H9 (cell line): ENCODE measurements around the gene SERPINB5. TPM values are rescaled to one million over a fixed set of nuclear protein-coding genes. Genes with fewer than 3 reads are reported as not detected.

Experiments
- DNase-seq: peaks from one replicate; pipeline ENCODE4 v3.0.0-alpha.2; 2017
- H2AFZ ChIP-seq: one replicate; pipeline ENCODE4 v1.6.1; 2013; ENCODE audit warnings: mild to moderate bottlenecking, low read length, control low read depth, moderate library complexity
- H2AK5ac ChIP-seq: 2 replicates; pipeline ENCODE4 v1.6.1; 2013; ENCODE audit warnings: low read length, control low read depth, mixed read lengths; ENCODE audit not compliant: insufficient read length
- H2BK120ac ChIP-seq: one replicate; pipeline ENCODE4 v1.6.1; 2013; ENCODE audit warnings: low read depth, mild to moderate bottlenecking, low read length, control low read depth, inconsistent platforms; ENCODE audit not compliant: poor library complexity, severe bottlenecking
- H2BK12ac ChIP-seq: 2 replicates; pipeline ENCODE4 v1.6.1; 2013; ENCODE audit warnings: low read length, control low read depth, mixed read lengths, low read depth; ENCODE audit not compliant: insufficient read length
- H2BK15ac ChIP-seq: 2 replicates; pipeline ENCODE4 v1.6.1; 2013; ENCODE audit warnings: low read depth, low read length, control low read depth
- H2BK20ac ChIP-seq: one replicate; pipeline ENCODE4 v1.6.1; 2013; ENCODE audit warnings: low read depth, mild to moderate bottlenecking, low read length, control low read depth, inconsistent platforms; ENCODE audit not compliant: poor library complexity, severe bottlenecking
- H2BK5ac ChIP-seq: 2 replicates; pipeline ENCODE4 v1.6.1; 2013; ENCODE audit warnings: low read length, control low read depth, mixed read lengths; ENCODE audit not compliant: insufficient read length
- H3K14ac ChIP-seq: 2 replicates; pipeline ENCODE4 v1.6.1; 2013; ENCODE audit warnings: low read length, control low read depth; ENCODE audit not compliant: insufficient read depth
- H3K18ac ChIP-seq: 2 replicates; pipeline ENCODE4 v1.6.1; 2013; ENCODE audit warnings: low read depth, mild to moderate bottlenecking, mixed read lengths, low read length, control low read depth; ENCODE audit not compliant: insufficient read length
- H3K23ac ChIP-seq: 2 replicates; pipeline ENCODE4 v1.6.1; 2013; ENCODE audit warnings: low read length, control low read depth, mixed read lengths, low read depth; ENCODE audit not compliant: insufficient read length
- H3K23me2 ChIP-seq: 2 replicates; pipeline ENCODE4 v1.6.1; 2013; ENCODE audit warnings: low read depth, mild to moderate bottlenecking, mixed read lengths, low read length, control low read depth; ENCODE audit not compliant: insufficient read length, poor library complexity, severe bottlenecking
- H3K27ac ChIP-seq: 2 replicates; pipeline ENCODE4 v1.5.1; 2013; ENCODE audit warnings: low read length, control low read depth, mixed read lengths, low read depth; ENCODE audit not compliant: insufficient read length
- H3K27me3 ChIP-seq: 2 replicates; pipeline ENCODE4 v1.6.1; 2013; ENCODE audit warnings: low read length, control low read depth, inconsistent platforms; ENCODE audit not compliant: insufficient read depth
- H3K4ac ChIP-seq: 2 replicates; pipeline ENCODE4 v1.6.1; 2013; ENCODE audit warnings: low read depth, mild to moderate bottlenecking, control low read depth, inconsistent platforms, low read length, moderate library complexity
- H3K4me1 ChIP-seq: 2 replicates; pipeline ENCODE4 v1.6.1; 2013; ENCODE audit warnings: low read length, control low read depth, inconsistent platforms; ENCODE audit not compliant: insufficient read depth
- H3K4me2 ChIP-seq: 2 replicates; pipeline ENCODE4 v1.6.1; 2013; ENCODE audit warnings: low read length, control low read depth, mixed read lengths; ENCODE audit not compliant: insufficient read length, insufficient read depth
- H3K56ac ChIP-seq: 2 replicates; pipeline ENCODE4 v1.6.1; 2013; ENCODE audit warnings: low read depth, mild to moderate bottlenecking, mixed read lengths, low read length, control low read depth; ENCODE audit not compliant: insufficient read length
- H3K79me1 ChIP-seq: 2 replicates; pipeline ENCODE4 v1.6.1; 2013; ENCODE audit warnings: low read depth, mild to moderate bottlenecking, moderate library complexity, low read length, control low read depth, inconsistent platforms; ENCODE audit not compliant: insufficient read depth, poor library complexity, severe bottlenecking
- H3K79me2 ChIP-seq: 2 replicates; pipeline ENCODE4 v1.6.1; 2013; ENCODE audit warnings: low read length, control low read depth, inconsistent platforms; ENCODE audit not compliant: insufficient read depth
- H3K9ac ChIP-seq: 2 replicates; pipeline ENCODE4 v1.6.1; 2013; ENCODE audit warnings: low read length, control low read depth, mixed read lengths; ENCODE audit not compliant: insufficient read length; ENCODE audit errors: extremely low read depth
- H3K9me3 ChIP-seq: one replicate; pipeline ENCODE4 v1.6.1; 2013; ENCODE audit warnings: low read depth, low read length, inconsistent platforms; ENCODE audit not compliant: control insufficient read depth
- H3T11ph ChIP-seq: one replicate; pipeline ENCODE4 v1.6.1; 2013; ENCODE audit warnings: mild to moderate bottlenecking, low read length, control low read depth, inconsistent platforms
- H4K20me1 ChIP-seq: one replicate; pipeline ENCODE4 v1.6.1; 2013; ENCODE audit not compliant: control insufficient read depth, insufficient read length, insufficient read depth
- H4K5ac ChIP-seq: 2 replicates; pipeline ENCODE4 v1.6.1; 2013; ENCODE audit warnings: low read depth, mild to moderate bottlenecking, mixed read lengths, low read length, control low read depth; ENCODE audit not compliant: insufficient read length
- H4K8ac ChIP-seq: replicated peaks from 2 replicates; pipeline ENCODE4 v1.6.1; 2013; ENCODE audit warnings: low read length, control low read depth, mixed read lengths, low read depth; ENCODE audit not compliant: insufficient read length
- H4K91ac ChIP-seq: 2 replicates; pipeline ENCODE4 v1.6.1; 2013; ENCODE audit warnings: low read depth, mild to moderate bottlenecking, moderate library complexity, mixed read lengths, low read length, control low read depth; ENCODE audit not compliant: insufficient read length
- H3K27ac Mint-ChIP-seq, 3 experiments: 2 replicates in 2 of 3; 3 replicates in 1 of 3; pipeline ENCODE4 v1.8.0; 2020 to 2021; ENCODE audit warnings: mixed read lengths in 3 of 3, mild to moderate bottlenecking in 1 of 3, moderate library complexity in 1 of 3
- H3K27me3 Mint-ChIP-seq: 2 replicates; pipeline ENCODE4 v1.8.0; 2021; ENCODE audit warnings: low read depth, mild to moderate bottlenecking, moderate library complexity, mixed read lengths
- H3K36me3 Mint-ChIP-seq, 3 experiments: 2 replicates in 2 of 3; 3 replicates in 1 of 3; pipeline ENCODE4 v1.8.0; 2020 to 2021; ENCODE audit warnings: low read depth in 3 of 3, mixed read lengths in 3 of 3; ENCODE audit not compliant: insufficient read depth in 1 of 3
- H3K4me1 Mint-ChIP-seq, 2 experiments: 2 replicates each; pipeline ENCODE4 v1.8.0; 2020; ENCODE audit warnings: mixed read lengths in 2 of 2
- H3K4me3 Mint-ChIP-seq, 2 experiments: 2 replicates in 1 of 2; 3 replicates in 1 of 2; pipeline ENCODE4 v1.8.0; 2020 to 2021; ENCODE audit warnings: mild to moderate bottlenecking in 2 of 2, mixed read lengths in 2 of 2, moderate library complexity in 1 of 2
- H3K9me3 Mint-ChIP-seq, 2 experiments: 2 replicates in 1 of 2; 3 replicates in 1 of 2; pipeline ENCODE4 v1.8.0; 2020; ENCODE audit warnings: mild to moderate bottlenecking in 2 of 2, mixed read lengths in 2 of 2, moderate library complexity in 1 of 2
- WGBS: extraction: QIAGEN DNeasy Blood & Tissue Kit; methylation state at CpG from one replicate; pipeline ENCODE4 v1.1.7; 2013; ENCODE audit warnings: missing lambda C conversion rate, low lambda C conversion rate, mixed read lengths; ENCODE audit not compliant: insufficient read length; ENCODE audit errors: extremely low coverage; 5-methylcytosine and 5-hydroxymethylcytosine counted together
- total RNA-seq: library from RNA; stranded (reverse); gene quantifications from 2 replicates; pipeline ENCODE4 v1.2.1, GENCODE V29; 2021
- TF ChIP-seq, protein P1 (sequence below): fragments of 200-600 bp; sonication (generic); conservative IDR thresholded peaks from 3 replicates; pipeline ENCODE4 v1.8.0; 2021; ENCODE audit warnings: antibody characterized with exemption, mild to moderate bottlenecking

Gene SERPINB5
- total RNA-seq, 1 experiment from 2014 or later: not detected

DNA sequence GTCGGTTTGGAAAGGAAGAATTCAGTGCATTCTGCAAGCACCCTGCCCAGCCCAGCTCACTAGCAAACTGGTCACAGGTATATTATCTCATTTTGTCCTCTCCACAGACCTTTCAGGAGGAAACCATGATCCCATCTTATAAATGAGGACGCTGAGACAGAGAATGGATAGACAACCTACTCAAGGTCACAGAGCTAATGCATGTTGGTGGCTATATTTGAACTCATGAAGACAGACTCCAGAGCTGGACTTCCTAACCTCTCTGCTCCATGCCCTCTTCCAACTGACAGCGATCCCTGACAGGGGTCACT lies 29.5 kb downstream of the SERPINB5 start:
- H3K4ac ChIP-seq: no peak overlapping the region
- no peak overlapping the region for H2AK5ac ChIP-seq
- Mint-ChIP-seq H3K9me3 (no peaks in the 10 kb centered on the region), H3K27me3 (no peaks in the 10 kb centered on the region), H3K4me1 (peaks cover 10 to 12% of the 10 kb centered on the region in 2 experiments), H3K4me3 (no peak overlapping the region), H3K36me3 (no peaks in the 10 kb centered on the region), H3K27ac (no peak overlapping the region)
- no peak overlapping the region for H3K9ac ChIP-seq
- no peak overlapping the region for H4K91ac ChIP-seq
- H4K5ac ChIP-seq: no peak overlapping the region
- H3K56ac ChIP-seq: no peak overlapping the region
- peaks cover 2% of the 10 kb centered on the region; the same call in 1 of the 2 replicates for H3K4me1 ChIP-seq
- no peak overlapping the region for H2BK20ac ChIP-seq
- no peak overlapping the region for H3T11ph ChIP-seq
- no peak overlapping the region for H3K27ac ChIP-seq
- H3K79me2 ChIP-seq: no peaks in the 10 kb centered on the region
- WGBS: no CpG with 5 or more reads among the region's 3 CpGs
- H2AFZ ChIP-seq: no peak overlapping the region
- H3K27me3 ChIP-seq: no peaks in the 10 kb centered on the region
- H3K23me2 ChIP-seq: no peaks in the 10 kb centered on the region
- TF ChIP-seq, protein P1, sequence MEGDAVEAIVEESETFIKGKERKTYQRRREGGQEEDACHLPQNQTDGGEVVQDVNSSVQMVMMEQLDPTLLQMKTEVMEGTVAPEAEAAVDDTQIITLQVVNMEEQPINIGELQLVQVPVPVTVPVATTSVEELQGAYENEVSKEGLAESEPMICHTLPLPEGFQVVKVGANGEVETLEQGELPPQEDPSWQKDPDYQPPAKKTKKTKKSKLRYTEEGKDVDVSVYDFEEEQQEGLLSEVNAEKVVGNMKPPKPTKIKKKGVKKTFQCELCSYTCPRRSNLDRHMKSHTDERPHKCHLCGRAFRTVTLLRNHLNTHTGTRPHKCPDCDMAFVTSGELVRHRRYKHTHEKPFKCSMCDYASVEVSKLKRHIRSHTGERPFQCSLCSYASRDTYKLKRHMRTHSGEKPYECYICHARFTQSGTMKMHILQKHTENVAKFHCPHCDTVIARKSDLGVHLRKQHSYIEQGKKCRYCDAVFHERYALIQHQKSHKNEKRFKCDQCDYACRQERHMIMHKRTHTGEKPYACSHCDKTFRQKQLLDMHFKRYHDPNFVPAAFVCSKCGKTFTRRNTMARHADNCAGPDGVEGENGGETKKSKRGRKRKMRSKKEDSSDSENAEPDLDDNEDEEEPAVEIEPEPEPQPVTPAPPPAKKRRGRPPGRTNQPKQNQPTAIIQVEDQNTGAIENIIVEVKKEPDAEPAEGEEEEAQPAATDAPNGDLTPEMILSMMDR: no peak; the same call in 2 of the 3 replicates
- H3K23ac ChIP-seq: no peak overlapping the region
- H3K14ac ChIP-seq: no peak overlapping the region
- no peak overlapping the region for H3K4me2 ChIP-seq
- H2BK12ac ChIP-seq: no peak overlapping the region
- H2BK15ac ChIP-seq: no peak overlapping the region
- H3K9me3 ChIP-seq: no peaks in the 10 kb centered on the region
- H3K18ac ChIP-seq: no peak overlapping the region
- no peak overlapping the region for H2BK5ac ChIP-seq
- H4K8ac ChIP-seq: no peak overlapping the region
- no peaks in the 10 kb centered on the region for H4K20me1 ChIP-seq
- DNase-seq: no peak
- H2BK120ac ChIP-seq: no peak overlapping the region
- no peaks in the 10 kb centered on the region for H3K79me1 ChIP-seq
